ENCODE measurements around the gene TNFRSF1B.

The TNFRSF1B gene

DNA sequence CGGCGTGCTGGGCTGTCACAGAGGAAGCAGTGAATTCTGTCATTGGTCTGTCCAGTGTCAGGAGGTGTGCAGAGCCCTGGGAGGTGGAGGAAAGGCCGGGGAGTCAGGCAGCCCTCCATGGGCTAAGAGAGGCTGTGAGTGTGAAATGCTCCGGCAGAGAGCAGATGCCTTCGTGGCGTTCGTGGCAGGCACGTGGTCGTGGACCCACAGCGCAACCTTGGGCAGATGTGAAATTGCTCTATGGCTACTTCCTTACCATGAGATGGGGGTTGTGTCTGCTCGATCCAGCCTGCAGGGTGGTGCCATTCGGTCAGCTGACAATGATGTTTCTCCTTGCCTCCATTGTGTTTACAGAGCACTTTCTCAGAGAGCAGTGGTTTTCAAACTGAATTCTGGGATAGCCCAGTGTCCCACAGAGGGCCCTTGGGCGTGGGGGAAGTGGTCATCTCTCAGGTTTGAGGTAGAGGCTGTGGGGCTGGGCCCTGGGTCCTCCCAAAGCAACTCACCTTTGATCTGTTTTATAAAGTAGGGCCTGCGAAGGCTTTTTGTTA lies 27.9 kb downstream of the TNFRSF1B start:
- no peak for DNase-seq (ENCODE audit: low spot score)

DNA sequence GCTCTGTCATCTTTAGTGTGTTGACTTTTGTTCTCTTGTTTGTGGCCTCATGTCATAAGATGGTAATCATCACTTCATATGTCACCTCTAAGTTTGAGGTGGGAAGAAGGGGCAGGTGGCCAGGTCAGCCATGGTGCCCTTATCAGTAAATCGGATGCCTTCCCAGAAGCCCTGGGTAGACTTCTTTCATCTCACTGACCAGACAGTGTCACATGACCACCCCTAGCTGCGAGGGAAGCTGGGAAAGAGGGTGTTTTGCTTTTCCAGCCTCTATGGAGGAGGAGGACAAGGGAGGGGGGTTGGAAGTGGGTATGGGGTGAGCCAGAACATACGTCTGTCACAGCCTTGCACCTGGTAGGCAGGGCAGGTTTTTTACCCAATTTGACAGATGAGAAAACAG lies 28.6 kb downstream of the TNFRSF1B start:
- no peak for DNase-seq (ENCODE audit: low spot score)

DNA sequence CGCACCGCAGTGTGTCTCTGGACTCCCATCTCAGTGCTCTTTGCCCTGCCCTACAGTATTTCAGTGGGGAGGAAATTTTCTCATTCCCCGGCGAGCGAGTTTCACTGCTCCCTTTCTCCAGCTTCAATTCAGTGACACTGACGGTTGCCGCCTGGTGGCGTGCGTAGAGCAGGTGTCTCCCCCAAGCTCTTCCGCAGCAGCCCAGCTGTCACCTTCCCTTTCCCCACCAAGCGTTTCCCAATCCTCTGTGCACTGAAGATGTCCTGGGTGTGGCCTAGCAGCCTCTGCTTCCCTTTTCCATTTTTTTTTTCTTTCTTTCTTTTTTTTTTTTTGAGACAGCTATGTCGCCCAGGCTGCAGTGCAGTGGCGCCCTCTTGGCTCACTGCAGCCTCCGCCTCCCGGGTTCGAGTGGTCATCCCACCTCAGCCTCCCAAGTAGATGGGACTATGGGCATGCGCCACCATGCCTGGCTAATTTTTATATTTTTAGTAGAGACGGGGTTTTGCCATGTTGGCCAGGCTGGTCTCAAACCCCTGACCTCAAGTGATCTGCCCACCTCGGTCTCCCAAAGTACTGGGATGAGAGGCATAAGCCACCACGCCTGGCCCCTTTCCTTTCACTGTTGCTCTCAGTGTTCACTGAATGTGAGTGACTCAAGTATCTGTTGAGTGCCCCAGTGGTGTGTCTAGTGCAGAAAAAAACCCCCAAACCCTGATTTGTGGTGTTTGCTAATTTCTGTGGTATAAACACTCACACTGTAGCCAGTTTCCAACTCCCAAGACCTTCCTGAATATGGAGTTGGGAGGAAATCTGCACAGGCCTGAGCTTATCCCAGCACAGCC lies 30.1 kb downstream of the TNFRSF1B start:
- DNase-seq (ENCODE audit: low spot score) = no peak

DNA sequence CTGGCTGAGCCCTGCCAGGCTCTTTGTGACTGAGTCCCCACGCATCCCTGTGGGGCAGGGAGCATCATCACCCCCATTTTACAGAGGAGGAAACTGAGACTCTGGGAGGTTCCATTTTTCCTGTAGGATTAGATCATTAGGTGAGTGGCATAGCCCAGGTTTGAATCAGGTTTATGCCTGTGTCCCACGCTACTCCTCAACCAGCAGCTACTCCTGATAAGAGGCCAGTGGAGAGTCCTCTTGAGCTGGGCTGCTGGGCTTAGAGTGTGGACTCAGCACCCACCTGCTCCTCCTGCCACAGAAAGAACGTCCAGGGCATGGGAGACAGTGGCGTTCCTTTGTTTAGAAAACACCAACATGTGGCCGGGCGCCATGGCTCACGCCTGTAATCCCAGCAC lies 30.7 kb downstream of the TNFRSF1B start:
- DNase-seq (ENCODE audit: low spot score) = no peak

DNA sequence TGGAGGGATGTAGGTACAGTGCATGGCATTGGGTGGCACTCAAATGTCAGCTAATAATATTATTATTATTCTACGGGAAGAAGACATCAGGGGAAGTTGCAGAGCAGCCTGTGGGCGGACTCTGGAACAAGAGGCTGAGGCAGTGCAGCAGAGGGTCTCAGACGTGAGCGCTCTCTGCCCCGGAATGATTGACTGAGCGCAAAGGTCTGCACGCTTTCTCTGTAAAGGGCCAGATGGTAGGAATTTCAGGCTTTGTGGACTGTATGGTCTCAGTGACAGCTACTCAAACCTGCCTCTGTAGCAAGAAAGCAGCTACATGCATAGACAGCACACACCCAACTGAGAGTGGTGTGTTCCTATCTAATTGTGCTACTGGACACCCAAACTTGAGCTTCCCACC lies 33.4 kb downstream of the TNFRSF1B start:
- DNase-seq (ENCODE audit: low spot score) = no peak

DNA sequence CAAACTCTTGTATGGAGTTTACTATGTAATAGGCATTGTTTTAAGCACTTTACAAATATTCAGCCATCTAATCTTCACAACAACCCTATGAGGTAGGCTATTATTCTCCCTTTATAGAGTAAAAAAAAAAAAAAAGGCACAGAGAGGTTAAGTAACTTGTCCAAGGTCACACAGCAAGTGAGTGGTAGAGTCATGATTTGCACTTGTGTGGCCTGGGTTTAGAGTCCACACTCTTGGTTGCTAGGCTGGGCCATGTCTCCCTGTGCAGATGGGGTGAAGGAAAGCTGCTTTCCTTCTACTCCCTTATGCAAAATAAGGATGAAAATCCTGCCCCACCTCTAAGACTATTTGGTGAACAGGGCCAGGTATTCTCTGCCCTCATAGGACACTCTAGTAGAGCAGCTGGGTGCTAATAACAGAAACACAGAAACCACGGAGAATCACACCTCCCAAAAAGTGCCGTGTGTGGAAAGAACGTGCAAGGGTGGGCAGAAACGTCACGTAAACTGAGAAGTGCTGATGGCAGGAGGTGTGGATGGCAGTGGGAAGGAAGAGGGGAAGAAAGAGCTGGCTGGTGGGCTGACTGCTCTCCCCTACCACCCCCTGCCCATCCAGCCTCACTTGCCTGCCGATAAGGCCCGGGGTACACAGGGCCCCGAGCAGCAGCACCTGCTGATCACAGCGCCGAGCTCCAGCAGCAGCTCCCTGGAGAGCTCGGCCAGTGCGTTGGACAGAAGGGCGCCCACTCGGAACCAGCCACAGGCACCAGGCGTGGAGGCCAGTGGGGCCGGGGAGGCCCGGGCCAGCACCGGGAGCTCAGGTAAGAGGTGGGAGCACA lies 34.8 kb downstream of the TNFRSF1B start:
- no peak for DNase-seq (ENCODE audit: low spot score)

DNA sequence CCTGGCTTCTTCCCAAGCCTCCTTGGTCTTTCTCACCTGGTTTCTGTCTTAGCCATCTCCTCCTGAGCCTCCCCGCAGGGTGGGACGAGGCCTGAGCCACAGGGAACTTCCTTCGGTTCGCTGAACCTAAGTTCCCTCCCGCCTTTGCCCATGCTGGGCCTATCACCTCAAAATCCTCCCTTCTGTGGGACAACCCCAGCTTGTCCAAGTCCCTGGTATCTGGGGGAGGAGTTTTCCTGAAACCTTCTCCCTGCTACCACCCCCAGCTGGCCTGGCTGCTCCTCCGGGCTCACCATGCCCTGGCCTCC lies 35.4 kb downstream of the TNFRSF1B start:
- no peak for DNase-seq (ENCODE audit: low spot score)

DNA sequence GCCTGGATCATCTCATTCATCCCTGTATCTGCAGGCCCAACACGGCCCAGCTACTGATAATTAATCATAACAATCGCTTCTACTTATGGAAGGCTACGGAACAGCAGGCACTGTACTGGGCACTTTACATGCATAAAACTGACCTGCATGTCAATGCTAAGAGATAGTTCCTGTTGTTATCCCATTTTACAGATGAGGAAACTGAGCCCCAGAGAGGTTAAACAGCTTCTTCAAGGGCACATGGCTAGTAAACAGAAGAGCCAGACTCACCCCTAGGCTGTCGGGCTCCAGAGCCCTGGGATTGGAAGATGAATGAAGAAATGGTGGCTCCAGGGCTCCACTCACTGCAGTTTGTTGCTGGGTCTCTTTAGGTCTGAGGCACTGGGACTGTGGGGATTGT lies 35.8 kb downstream of the TNFRSF1B start:
- DNase-seq (ENCODE audit: low spot score) = no peak

DNA sequence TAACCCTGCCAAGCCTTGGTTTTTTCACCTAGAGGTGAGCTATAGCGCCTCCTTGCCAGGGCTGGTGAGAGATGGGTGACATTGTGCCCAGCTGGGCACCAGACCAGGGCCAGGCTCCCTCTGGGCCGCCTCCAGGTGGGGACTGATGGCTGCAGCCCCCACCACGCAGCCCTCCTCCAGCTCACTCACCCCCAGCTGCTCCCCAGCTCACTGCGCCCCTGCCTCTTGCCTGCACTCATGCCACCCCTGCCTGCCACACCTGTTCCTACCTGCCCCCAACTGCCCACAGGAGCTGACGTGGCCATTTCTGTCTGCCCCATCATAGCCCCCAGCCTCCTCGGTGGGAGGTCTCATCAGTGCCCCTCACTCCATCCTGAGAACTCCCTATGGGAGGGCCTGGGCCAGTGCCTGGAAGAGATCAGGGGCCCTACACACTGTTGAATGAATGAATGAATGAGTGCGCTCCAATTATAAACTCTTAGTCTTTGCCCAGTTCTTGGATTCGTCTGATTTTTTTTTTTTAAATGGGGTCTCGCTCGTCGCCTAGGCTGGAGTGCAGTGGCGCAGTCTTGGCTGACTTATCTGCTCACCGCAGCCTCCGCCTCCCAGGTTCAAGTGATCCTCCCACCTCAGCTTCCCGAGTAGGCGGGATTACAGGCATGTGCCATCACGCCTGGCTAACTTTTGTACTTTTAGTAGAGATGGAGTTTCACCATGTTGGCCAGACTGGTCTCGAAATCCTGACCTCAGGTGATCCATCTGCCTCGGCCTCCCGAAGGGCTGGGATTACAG lies 36.6 kb downstream of the TNFRSF1B start:
- no peak for DNase-seq (ENCODE audit: low spot score)

DNA sequence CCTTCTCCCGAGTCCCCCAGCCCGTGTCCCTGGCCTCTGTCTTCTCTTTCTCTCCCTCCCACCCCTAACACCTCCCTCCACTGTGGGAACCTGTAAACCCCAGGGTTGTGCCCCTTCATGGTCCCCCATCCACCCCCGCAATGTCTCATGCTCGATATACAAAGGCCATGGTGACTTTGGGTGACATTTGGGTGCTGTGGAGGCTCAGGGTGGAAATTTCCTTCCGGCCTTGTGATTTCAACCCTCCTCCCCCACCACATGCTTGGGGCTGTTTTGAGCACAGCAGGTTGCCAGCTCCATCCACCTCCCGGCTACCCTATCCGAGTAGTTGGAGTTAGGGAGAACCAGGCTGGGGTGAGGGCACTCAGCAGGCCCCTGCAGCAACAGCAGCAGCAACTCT lies 37.3 kb downstream of the TNFRSF1B start:
- DNase-seq (ENCODE audit: low spot score) = no peak

DNA sequence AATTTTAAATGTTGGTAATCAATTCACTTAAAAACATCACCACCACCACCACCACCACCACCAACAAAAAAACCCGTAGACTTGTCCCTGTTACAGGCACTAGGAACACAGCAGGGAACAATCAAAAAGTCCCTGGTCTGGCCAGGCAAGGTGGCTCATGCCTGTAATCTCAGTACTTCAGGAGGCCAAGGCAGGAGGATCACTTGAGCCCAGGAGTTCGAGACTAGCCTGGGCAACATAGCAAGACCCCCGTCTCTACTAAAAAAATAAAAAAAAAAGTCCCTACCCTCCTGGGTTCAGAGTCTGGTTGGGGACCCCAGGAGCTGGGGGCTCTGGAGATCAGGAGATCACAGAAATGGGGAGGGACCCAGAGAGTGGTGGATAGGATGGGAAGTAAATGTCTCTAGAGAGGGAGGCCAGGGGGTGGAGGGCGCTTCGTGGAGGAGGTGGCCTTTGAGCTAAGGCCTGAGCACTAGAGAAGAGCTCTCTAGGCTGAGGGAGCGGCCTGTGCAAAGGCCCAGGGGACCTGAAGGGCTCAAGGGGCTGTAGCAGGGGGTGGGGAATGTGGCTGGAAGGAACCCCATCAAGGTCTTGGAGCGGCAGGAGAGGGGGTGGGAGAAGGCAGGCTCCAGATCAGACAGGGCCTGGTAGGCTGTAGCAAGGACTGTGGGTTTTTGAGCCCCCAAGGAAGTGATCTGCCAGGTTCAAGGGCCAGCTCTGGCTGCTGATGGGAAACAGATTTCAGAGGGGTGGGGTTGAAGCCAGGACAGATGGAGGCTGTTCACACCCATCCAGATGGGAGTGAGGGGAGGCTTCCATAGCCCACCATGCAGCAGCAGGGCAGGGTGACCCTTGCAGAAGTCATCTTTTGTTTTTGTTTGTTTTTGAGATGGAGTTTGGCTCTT lies 38.2 kb downstream of the TNFRSF1B start:
- no peak for DNase-seq (ENCODE audit: low spot score)

DNA sequence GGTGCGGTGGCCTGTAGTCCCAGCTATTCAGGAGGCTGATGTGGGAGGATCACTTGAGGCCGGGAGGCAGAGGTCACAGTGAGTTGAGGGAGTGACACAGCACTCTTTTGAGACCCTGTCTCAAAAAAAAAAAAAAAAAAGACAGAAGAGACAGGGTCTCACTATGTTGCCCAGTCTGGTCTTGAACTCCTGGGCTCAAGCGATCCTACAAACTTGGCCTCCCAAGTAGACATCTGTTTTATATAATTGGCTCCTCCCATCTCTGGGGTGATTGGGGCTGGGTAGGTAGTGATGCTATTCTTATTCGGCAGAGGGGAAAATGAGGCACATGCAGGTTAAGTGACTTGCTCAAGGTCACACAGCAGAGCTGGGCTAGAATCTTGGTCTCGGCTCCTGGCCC lies 39.4 kb downstream of the TNFRSF1B start:
- DNase-seq (ENCODE audit: low spot score) = no peak

DNA sequence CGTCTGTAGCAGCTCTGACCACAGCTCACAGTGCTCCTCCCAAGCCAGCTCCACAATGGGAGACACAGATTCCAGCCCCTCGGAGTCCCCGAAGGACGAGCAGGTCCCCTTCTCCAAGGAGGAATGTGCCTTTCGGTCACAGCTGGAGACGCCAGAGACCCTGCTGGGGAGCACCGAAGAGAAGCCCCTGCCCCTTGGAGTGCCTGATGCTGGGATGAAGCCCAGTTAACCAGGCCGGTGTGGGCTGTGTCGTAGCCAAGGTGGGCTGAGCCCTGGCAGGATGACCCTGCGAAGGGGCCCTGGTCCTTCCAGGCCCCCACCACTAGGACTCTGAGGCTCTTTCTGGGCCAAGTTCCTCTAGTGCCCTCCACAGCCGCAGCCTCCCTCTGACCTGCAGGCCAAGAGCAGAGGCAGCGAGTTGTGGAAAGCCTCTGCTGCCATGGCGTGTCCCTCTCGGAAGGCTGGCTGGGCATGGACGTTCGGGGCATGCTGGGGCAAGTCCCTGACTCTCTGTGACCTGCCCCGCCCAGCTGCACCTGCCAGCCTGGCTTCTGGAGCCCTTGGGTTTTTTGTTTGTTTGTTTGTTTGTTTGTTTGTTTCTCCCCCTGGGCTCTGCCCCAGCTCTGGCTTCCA lies 40.1 kb downstream of the TNFRSF1B start:
- no peak for DNase-seq (ENCODE audit: low spot score)

DNA sequence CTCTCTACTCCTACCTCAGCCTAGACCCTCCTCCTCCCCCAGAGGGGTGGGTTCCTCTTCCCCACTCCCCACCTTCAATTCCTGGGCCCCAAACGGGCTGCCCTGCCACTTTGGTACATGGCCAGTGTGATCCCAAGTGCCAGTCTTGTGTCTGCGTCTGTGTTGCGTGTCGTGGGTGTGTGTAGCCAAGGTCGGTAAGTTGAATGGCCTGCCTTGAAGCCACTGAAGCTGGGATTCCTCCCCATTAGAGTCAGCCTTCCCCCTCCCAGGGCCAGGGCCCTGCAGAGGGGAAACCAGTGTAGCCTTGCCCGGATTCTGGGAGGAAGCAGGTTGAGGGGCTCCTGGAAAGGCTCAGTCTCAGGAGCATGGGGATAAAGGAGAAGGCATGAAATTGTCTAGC lies 41.5 kb downstream of the TNFRSF1B start:
- no peak for DNase-seq (ENCODE audit: low spot score)

DNA sequence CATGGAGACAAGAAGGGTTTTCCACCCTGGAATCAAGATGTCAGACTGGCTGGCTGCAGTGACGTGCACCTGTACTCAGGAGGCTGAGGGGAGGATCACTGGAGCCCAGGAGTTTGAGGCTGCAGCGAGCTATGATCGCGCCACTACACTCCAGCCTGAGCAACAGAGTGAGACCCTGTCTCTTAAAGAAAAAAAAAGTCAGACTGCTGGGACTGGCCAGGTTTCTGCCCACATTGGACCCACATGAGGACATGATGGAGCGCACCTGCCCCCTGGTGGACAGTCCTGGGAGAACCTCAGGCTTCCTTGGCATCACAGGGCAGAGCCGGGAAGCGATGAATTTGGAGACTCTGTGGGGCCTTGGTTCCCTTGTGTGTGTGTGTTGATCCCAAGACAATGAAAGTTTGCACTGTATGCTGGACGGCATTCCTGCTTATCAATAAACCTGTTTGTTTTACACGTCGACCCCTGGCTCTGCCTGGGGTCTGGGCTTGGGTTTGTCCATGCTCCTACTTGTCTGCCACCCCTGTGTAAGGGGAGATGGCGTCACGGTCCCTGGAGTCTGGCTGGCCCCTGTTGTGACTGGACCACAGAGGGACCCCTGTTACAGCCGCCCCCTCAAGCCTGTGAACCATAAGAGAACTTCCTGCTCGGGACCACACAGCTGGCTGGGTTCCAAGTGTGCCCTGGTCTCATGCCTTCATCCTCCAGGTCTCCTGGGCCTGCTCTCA lies 42.1 kb downstream of the TNFRSF1B start:
- peak; percentile 85 for DNase-seq (ENCODE audit: low spot score)

DNA sequence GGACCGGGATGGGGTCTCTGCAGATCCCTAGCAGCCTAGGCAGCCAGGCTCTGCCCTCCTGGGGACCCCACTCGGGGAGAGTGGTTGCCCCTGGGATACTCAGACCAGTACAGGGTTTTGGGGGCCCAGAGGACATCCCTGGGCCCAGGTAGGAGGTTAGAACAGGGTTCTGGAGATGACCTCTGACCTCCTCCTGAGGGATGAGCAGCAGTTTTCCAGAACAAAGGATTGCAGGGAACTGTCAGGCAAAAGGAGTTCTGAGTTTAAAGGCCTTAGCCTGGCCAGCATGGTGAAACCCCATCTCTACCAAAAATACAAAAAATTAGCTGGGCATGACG lies 42.7 kb downstream of the TNFRSF1B start:
- DNase-seq (ENCODE audit: low spot score) = no peak

DNA sequence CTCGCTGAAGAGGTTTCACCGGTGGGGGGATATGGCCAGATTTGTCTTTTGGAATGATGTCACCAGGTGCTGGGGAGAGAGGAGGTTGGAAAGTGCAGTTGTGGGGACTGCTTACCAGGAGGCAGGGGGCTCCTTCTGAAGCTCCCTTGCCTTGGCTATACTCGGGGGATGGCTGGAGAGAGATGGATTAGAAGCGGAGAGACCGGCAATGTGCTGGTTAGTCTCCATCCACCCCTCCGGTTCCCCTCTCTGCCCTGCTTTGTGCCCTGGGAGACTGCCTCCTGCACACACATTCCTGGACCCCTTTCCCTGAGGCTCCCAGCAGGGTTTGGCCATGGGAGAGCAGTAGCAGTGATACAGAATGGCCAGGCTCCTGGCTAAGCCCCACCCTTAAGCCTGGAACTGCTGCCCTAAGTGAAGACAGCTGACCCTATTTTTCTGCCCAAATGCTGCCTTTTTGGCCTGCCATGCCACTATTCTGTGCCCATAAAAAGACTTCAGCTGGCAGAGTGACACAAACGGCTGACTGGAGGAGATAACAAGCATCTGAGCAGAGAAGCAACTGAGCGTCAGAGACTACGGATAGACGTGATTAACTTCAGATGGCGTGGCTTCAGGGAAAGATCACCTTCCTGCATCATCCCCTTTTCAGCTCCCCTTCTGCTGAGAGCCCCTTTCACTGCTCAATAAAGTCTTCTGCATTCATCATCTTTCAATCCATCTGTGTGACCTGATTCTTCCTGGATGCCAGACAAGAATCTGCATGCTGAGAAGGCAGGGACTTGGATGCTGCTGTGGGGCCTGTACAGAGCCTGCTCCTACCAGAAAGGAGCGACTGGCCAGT lies 48.5 kb downstream of the TNFRSF1B start:
- DNase-seq (ENCODE audit: low spot score) = no peak

DNA sequence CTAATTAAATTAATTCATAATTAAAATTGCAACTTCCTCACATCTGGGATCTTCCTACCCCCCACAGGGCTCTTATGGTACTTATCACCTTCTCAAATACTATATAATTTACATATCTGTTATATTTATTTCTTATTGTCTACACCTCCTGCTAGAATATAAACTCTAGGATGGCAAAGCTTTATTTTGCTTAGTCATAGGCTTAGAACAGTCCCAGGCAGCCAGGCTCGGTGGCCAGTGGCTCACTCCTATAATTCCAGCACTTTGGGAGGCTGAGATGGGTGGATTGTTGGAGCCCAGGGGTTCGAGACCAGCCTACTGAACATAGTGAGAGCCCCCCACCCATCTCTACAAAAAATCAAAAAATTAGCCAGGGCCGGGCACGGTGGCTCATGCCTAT lies 53.0 kb downstream of the TNFRSF1B start:
- DNase-seq (ENCODE audit: low spot score) = no peak

DNA sequence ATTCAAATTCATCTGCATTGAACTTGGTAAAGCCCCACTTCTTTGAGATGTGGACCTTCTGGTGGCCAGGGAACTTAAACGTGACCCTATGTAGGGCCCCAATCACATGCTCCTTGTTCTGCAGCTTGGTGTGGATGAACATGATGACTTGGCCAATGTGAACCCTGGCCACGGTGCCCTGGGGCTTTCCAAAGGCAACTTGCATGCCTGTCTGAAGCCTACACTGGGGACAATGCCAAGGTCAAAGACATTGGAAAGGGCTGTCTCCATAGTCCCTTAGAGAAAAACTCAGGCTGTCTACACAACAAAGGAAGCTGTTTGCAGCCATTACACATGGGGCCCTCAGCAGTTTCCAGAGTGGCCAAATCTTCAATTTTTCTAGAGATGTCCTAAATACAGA lies 54.1 kb downstream of the TNFRSF1B start:
- DNase-seq (ENCODE audit: low spot score) = no peak
